A673 (cell line): ENCODE measurements around the gene KPNA4.

ENCODE experiments used
- EZH2 ChIP-seq: fragments of 200-600 bp; sonication (generic); IDR thresholded peaks from 2 replicates; pipeline ENCODE4 v1.6.1; 2017; ENCODE audit warnings: borderline replicate concordance, low read depth, mild to moderate bottlenecking, mixed read lengths, antibody characterized with exemption, low read length; ENCODE audit not compliant: poor library complexity, severe bottlenecking
- TF ChIP-seq, protein P1 (sequence below): fragments of 300-800, 200-600 bp; sonication (generic); conservative IDR thresholded peaks from 2 replicates; pipeline ENCODE4 v1.5.1; 2017; ENCODE audit warnings: low read depth, mild to moderate bottlenecking, antibody characterized with exemption, low read length, moderate library complexity, mixed read lengths

DNA sequence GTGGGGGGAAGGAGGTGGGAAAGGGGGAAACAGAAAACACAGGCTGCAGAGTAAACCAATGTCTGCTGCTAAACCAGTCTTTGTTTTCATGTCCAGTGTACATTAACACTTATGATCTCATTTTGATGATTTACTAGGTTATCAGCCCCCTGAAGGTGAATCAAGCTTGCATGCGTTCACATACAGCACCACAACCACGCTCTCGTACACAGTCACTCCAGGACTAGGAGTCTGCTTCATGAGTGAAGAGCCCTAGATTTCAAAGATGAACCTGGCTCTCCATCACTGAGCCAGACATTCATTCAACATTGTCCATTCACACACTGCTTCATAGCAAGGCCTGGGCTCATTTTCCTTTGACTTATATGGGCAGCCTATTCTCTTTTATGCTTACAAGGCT is 64.0 kb downstream of the KPNA4 start:
- TF ChIP-seq, protein P1, sequence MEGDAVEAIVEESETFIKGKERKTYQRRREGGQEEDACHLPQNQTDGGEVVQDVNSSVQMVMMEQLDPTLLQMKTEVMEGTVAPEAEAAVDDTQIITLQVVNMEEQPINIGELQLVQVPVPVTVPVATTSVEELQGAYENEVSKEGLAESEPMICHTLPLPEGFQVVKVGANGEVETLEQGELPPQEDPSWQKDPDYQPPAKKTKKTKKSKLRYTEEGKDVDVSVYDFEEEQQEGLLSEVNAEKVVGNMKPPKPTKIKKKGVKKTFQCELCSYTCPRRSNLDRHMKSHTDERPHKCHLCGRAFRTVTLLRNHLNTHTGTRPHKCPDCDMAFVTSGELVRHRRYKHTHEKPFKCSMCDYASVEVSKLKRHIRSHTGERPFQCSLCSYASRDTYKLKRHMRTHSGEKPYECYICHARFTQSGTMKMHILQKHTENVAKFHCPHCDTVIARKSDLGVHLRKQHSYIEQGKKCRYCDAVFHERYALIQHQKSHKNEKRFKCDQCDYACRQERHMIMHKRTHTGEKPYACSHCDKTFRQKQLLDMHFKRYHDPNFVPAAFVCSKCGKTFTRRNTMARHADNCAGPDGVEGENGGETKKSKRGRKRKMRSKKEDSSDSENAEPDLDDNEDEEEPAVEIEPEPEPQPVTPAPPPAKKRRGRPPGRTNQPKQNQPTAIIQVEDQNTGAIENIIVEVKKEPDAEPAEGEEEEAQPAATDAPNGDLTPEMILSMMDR = no peak
- TF ChIP-seq EZH2 = no peak
